Measurements from ENCODE around the gene PRXL2B. TPM values are rescaled to one million over a fixed set of nuclear protein-coding genes. Genes with fewer than 3 reads are reported as not detected.

The PRXL2B gene
- total RNA-seq, 1 experiment from 2014 or later: 12.6 TPM

GRCh38 chr1:2557482-2558400, 28.8 kb upstream of the PRXL2B start:
- no TSS peak for BruUV-seq (replicated peaks)
- intact Hi-C loops (cut with micrococcal nuclease): no loop called here
- CTCF ChIA-PET: interaction anchor here (0.6 kb wide), 1 partner anchor 31 kb away, joined by 3 read pairs; no protein-coding TSS in a partner anchor
- Mint-ChIP-seq H3K4me1 (ENCODE audit: insufficient read depth, unreplicated experiment) (peaks cover 7% of the 10 kb centered on the region), H3K36me3 (ENCODE audit: insufficient read depth, unreplicated experiment) (no peaks in the 10 kb centered on the region), H3K27me3 (ENCODE audit: insufficient read depth, unreplicated experiment) (no peaks in the 10 kb centered on the region), H3K27ac (ENCODE audit: low read depth, unreplicated experiment) (no peak overlapping the region), H3K9me3 (ENCODE audit: unreplicated experiment) (no peaks in the 10 kb centered on the region), H3K4me3 (ENCODE audit: unreplicated experiment) (no peak overlapping the region)
- DNase-seq (ENCODE audit: unreplicated experiment): no peak
- POLR2A ChIA-PET: interaction anchor here (0.5 kb wide), 1 partner anchor 916 kb away, joined by 3 read pairs; no protein-coding TSS in a partner anchor
- TF ChIP-seq, protein P1, sequence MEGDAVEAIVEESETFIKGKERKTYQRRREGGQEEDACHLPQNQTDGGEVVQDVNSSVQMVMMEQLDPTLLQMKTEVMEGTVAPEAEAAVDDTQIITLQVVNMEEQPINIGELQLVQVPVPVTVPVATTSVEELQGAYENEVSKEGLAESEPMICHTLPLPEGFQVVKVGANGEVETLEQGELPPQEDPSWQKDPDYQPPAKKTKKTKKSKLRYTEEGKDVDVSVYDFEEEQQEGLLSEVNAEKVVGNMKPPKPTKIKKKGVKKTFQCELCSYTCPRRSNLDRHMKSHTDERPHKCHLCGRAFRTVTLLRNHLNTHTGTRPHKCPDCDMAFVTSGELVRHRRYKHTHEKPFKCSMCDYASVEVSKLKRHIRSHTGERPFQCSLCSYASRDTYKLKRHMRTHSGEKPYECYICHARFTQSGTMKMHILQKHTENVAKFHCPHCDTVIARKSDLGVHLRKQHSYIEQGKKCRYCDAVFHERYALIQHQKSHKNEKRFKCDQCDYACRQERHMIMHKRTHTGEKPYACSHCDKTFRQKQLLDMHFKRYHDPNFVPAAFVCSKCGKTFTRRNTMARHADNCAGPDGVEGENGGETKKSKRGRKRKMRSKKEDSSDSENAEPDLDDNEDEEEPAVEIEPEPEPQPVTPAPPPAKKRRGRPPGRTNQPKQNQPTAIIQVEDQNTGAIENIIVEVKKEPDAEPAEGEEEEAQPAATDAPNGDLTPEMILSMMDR (IDR thresholded peaks at IDR 0.05; ENCODE audit: unreplicated experiment): no peak

DNA sequence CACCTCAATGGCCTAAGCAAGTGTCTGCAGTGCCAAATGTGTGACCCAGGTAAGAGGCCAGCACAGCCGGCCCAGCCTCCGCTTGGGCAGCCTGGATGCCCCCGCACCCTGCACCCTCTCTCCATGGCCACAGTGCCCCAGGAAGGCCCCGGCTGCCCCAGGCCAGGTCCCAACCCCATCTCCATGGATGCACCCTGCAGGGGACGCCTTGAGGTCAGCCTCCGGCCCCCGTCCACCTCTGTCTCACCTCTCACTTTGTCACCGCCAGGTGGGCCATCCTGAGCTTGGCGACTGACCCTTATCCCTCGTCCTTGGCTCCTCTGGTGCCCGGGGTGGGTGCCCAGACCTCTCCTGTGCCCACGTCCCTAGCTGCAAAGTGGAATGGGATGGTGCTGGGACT, 28.2 kb upstream of the PRXL2B start:
- no peaks in the 10 kb centered on the region for H3K27me3 Mint-ChIP-seq (ENCODE audit: insufficient read depth, unreplicated experiment)
- no peak overlapping the region for H3K27ac Mint-ChIP-seq (ENCODE audit: low read depth, unreplicated experiment)
- CTCF ChIA-PET: interaction anchor here (0.6 kb wide), 1 partner anchor 30 kb away, joined by 3 read pairs; no protein-coding TSS in a partner anchor

DNA sequence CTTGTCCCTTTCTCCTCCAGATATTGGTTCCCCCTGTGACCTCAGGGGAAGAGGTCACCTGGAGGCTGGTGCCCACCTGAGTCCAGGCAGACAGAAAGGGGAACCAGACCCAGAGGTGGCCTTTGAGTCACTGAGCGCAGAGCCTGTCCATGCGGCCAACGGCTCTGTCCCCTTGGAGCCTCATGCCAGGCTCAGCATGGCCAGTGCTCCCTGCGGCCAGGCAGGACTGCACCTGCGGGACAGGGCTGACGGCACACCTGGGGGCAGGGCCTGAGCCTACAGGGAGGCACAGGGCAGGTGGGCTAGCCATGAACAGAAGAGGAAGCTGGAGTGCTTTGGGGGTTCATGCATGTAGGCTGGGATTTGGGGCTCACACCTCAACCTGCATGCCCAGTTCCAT, 27.7 kb upstream of the PRXL2B start:
- no peaks in the 10 kb centered on the region for H3K36me3 Mint-ChIP-seq (ENCODE audit: insufficient read depth, unreplicated experiment)
- intact Hi-C loops (cut with micrococcal nuclease): no loop called here
- POLR2A ChIA-PET: no interaction called here
- CTCF ChIA-PET: no interaction called here
- no peak overlapping the region for H3K4me3 Mint-ChIP-seq (ENCODE audit: unreplicated experiment)
- no peaks in the 10 kb centered on the region for H3K9me3 Mint-ChIP-seq (ENCODE audit: unreplicated experiment)
- H3K4me1 Mint-ChIP-seq (ENCODE audit: insufficient read depth, unreplicated experiment): peaks cover 7% of the 10 kb centered on the region
- no peaks in the 10 kb centered on the region for H3K27me3 Mint-ChIP-seq (ENCODE audit: insufficient read depth, unreplicated experiment)
- no TSS peak for BruUV-seq (replicated peaks)
- H3K27ac Mint-ChIP-seq (ENCODE audit: low read depth, unreplicated experiment): no peak overlapping the region
- TF ChIP-seq, protein P1 (IDR thresholded peaks at IDR 0.05; ENCODE audit: unreplicated experiment): no peak
- no peak for DNase-seq (ENCODE audit: unreplicated experiment)

More for the DNA sequence above, 28.2 kb upstream of the PRXL2B start:
- peaks cover 7% of the 10 kb centered on the region for H3K4me1 Mint-ChIP-seq (ENCODE audit: insufficient read depth, unreplicated experiment)
- H3K4me3 Mint-ChIP-seq (ENCODE audit: unreplicated experiment): no peak overlapping the region
- POLR2A ChIA-PET: no interaction called here
- TF ChIP-seq, protein P1 (IDR thresholded peaks at IDR 0.05; ENCODE audit: unreplicated experiment): no peak
- DNase-seq (ENCODE audit: unreplicated experiment): no peak
- intact Hi-C loops (cut with micrococcal nuclease): no loop called here
- H3K36me3 Mint-ChIP-seq (ENCODE audit: insufficient read depth, unreplicated experiment): no peaks in the 10 kb centered on the region
- BruUV-seq (replicated peaks): no TSS peak
- H3K9me3 Mint-ChIP-seq (ENCODE audit: unreplicated experiment): no peaks in the 10 kb centered on the region

DNA sequence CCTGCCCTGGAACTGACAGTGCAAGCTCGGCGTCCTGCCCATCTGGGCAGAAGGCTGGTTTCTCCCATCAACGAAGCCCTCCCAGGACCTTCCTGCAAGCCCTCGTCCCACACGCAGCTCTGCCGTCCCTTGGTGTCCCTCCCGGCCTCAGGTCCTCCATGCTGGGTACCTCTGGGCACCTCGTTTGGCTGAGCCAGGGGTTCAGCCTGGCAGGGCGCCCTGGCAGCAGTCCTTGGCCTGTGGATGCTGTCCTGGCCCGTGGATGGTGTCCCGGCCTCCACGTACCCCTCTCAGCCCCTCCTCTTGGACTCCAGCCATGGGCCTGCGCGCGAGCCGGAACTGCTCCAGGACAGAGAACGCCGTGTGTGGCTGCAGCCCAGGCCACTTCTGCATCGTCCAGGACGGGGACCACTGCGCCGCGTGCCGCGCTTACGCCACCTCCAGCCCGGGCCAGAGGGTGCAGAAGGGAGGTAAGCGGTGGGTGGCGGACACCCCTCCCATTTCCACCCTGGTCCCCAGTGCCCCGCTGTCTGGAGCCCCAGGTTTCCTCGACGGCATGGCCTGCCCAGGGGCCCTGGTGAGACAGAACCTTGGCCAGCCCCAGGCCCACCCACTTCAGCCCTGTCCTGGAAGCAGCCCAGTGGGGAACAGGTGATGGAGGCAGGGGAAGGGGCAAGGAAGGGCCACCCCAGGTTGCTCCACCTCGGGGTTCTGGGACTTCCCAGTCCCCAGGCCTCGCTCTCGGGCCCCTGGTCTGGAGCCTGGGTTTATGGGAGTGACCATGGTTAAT, 26.9 kb upstream of the PRXL2B start:
- CTCF ChIA-PET: no interaction called here

More for the DNA sequence above, 26.9 kb upstream of the PRXL2B start:
- intact Hi-C loops (cut with micrococcal nuclease): no loop called here
- POLR2A ChIA-PET: no interaction called here
- Mint-ChIP-seq H3K36me3 (ENCODE audit: insufficient read depth, unreplicated experiment) (no peaks in the 10 kb centered on the region), H3K27ac (ENCODE audit: low read depth, unreplicated experiment) (no peak overlapping the region), H3K4me1 (ENCODE audit: insufficient read depth, unreplicated experiment) (peaks cover 7% of the 10 kb centered on the region), H3K9me3 (ENCODE audit: unreplicated experiment) (no peaks in the 10 kb centered on the region), H3K27me3 (ENCODE audit: insufficient read depth, unreplicated experiment) (peaks cover under 1% of the 10 kb centered on the region), H3K4me3 (ENCODE audit: unreplicated experiment) (no peak overlapping the region)
- TF ChIP-seq, protein P1 (IDR thresholded peaks at IDR 0.05; ENCODE audit: unreplicated experiment): no peak
- no peak for DNase-seq (ENCODE audit: unreplicated experiment)
- BruUV-seq (replicated peaks): no TSS peak

Measured in MCF 10A (cell line).